ENCODE measurements around the gene TRIM62.

GRCh38 chr1:33140153-33141149, 41.4 kb downstream of the TRIM62 start:
- TF ChIP-seq, protein P1, sequence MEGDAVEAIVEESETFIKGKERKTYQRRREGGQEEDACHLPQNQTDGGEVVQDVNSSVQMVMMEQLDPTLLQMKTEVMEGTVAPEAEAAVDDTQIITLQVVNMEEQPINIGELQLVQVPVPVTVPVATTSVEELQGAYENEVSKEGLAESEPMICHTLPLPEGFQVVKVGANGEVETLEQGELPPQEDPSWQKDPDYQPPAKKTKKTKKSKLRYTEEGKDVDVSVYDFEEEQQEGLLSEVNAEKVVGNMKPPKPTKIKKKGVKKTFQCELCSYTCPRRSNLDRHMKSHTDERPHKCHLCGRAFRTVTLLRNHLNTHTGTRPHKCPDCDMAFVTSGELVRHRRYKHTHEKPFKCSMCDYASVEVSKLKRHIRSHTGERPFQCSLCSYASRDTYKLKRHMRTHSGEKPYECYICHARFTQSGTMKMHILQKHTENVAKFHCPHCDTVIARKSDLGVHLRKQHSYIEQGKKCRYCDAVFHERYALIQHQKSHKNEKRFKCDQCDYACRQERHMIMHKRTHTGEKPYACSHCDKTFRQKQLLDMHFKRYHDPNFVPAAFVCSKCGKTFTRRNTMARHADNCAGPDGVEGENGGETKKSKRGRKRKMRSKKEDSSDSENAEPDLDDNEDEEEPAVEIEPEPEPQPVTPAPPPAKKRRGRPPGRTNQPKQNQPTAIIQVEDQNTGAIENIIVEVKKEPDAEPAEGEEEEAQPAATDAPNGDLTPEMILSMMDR (IDR thresholded peaks at IDR 0.05): no peak
- no peak for TF ChIP-seq POLR2A (IDR thresholded peaks at IDR 0.05)

Data from breast epithelium (tissue), 3 donors.